ENCODE data around the gene BTD.

The BTD gene

GRCh38 chr3:15630646-15631350 is 29.3 kb downstream of the BTD start:
- DNase-seq (ENCODE audit: low read depth): peak; percentile 82
- H3K4me3 ChIP-seq (replicated peaks; ENCODE audit: low read depth, low read length): peak overlapping the region; percentile 51
- TF ChIP-seq, protein P1, sequence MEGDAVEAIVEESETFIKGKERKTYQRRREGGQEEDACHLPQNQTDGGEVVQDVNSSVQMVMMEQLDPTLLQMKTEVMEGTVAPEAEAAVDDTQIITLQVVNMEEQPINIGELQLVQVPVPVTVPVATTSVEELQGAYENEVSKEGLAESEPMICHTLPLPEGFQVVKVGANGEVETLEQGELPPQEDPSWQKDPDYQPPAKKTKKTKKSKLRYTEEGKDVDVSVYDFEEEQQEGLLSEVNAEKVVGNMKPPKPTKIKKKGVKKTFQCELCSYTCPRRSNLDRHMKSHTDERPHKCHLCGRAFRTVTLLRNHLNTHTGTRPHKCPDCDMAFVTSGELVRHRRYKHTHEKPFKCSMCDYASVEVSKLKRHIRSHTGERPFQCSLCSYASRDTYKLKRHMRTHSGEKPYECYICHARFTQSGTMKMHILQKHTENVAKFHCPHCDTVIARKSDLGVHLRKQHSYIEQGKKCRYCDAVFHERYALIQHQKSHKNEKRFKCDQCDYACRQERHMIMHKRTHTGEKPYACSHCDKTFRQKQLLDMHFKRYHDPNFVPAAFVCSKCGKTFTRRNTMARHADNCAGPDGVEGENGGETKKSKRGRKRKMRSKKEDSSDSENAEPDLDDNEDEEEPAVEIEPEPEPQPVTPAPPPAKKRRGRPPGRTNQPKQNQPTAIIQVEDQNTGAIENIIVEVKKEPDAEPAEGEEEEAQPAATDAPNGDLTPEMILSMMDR (IDR thresholded peaks at IDR 0.05; ENCODE audit: low read length, missing control alignments): no peak

GRCh38 chr3:15631426-15632211 is 30.1 kb downstream of the BTD start:
- TF ChIP-seq, protein P1 (IDR thresholded peaks at IDR 0.05; ENCODE audit: low read length, missing control alignments): no peak
- DNase-seq (ENCODE audit: low read depth): no peak

DNA sequence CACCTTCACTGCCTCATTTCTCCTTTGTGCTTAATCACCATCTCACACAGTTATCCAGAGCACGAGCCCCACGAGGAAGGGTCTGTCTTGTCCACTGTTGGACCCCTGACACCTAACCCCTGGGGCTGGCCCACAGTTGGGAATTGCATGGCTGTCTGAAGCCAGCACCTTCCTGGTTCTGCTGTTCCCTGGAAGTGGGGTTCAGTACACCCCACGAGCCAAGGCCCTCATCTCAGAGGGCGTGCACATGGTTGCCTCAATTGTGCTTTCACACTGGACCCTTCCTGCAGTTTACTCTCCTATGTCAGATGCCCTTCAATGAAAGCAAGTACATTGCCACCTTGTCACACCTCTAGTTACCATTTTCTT is 30.7 kb downstream of the BTD start:
- DNase-seq (ENCODE audit: low read depth): no peak
- no peak overlapping the region for H3K4me3 ChIP-seq (replicated peaks; ENCODE audit: low read depth, low read length)
- TF ChIP-seq, protein P1 (IDR thresholded peaks at IDR 0.05; ENCODE audit: low read length, missing control alignments): no peak

More at GRCh38 chr3:15631426-15632211, 30.1 kb downstream of the BTD start:
- no peak overlapping the region for H3K4me3 ChIP-seq (replicated peaks; ENCODE audit: low read depth, low read length)

- no peak for DNase-seq (ENCODE audit: low read depth)
- no peak overlapping the region for H3K4me3 ChIP-seq (replicated peaks; ENCODE audit: low read depth, low read length)
- TF ChIP-seq, protein P1 (IDR thresholded peaks at IDR 0.05; ENCODE audit: low read length, missing control alignments): no peak
Measured at GRCh38 chr3:15633159-15633558, 31.6 kb downstream of the BTD start.

GRCh38 chr3:15633766-15634598 is 32.4 kb downstream of the BTD start:
- no peak overlapping the region for H3K4me3 ChIP-seq (replicated peaks; ENCODE audit: low read depth, low read length)
- no peak for DNase-seq (ENCODE audit: low read depth)
- TF ChIP-seq, protein P1 (IDR thresholded peaks at IDR 0.05; ENCODE audit: low read length, missing control alignments): no peak

GRCh38 chr3:15634671-15635070 is 33.1 kb downstream of the BTD start:
- TF ChIP-seq, protein P1 (IDR thresholded peaks at IDR 0.05; ENCODE audit: low read length, missing control alignments): no peak
- no peak for DNase-seq (ENCODE audit: low read depth)
- no peak overlapping the region for H3K4me3 ChIP-seq (replicated peaks; ENCODE audit: low read depth, low read length)

All from fibroblast of pulmonary artery (primary cell).